AG08396 (cell line): Measurements from ENCODE around the gene CD6.

Experiments
- DNase-seq: peaks from one replicate; pipeline ENCODE4 v3.0.0; 2012; ENCODE audit warnings: low spot score, mixed read lengths

The CD6 gene

DNA sequence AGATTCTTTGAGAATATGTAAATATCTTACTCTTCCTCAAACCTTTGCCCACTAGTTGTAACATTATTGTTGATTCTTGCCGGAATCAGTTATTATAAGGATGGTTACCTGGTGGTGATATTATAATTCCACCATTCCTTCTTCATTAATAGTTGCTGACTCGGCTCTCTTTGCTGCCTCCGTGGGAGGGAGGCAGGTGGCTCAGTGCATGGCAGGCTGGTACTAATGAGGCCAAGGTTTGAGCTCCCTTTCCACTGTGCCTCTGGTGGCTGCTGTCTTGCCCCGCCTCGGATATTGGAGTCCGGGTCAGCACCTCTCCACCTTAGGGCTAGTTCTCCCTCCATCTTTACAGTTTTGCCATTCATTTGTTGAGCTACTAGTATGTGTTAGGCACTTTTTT is 12.7 kb downstream of the CD6 start:
- no peak for DNase-seq

GRCh38 chr11:60984636-60985035 is 13.2 kb downstream of the CD6 start:
- no peak for DNase-seq

- no peak for DNase-seq
Observed at GRCh38 chr11:60985501-60985900, 14.0 kb downstream of the CD6 start.

GRCh38 chr11:60985991-60986915 is 14.8 kb downstream of the CD6 start:
- peak; percentile 42 for DNase-seq

DNA sequence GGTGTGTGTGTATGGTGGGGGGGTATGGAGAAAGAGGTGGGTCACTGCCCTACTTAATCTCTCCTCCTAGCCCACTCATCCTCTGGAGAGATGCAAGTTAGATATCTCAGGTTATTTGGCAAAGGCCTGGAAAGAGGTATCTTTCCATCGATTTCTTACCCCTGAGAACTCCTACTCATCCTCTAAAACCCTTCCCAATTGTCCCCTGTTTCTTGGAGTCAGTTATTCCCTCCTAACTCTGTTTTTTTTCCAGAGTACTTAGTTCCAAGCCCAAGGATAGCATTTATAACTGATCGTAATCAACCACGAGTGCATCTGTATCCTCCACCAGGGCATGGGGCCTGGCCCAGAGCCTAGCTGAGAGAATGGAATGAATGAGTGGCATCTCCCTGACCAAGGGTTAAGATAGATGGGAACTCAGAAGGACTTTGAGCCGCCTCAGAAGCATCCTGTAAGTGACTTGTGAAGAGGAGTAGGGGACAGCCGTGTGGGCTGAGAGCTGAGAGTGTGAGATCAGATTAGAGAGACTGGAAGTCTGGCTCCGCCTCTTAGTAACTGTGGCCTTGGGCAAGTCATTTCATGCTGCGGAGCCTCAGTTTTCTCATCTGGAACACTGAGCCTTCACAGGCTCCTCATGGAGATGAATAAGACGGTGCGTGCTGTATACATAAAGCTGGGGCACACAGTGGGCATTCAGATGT is 16.2 kb downstream of the CD6 start:
- DNase-seq: no peak

DNA sequence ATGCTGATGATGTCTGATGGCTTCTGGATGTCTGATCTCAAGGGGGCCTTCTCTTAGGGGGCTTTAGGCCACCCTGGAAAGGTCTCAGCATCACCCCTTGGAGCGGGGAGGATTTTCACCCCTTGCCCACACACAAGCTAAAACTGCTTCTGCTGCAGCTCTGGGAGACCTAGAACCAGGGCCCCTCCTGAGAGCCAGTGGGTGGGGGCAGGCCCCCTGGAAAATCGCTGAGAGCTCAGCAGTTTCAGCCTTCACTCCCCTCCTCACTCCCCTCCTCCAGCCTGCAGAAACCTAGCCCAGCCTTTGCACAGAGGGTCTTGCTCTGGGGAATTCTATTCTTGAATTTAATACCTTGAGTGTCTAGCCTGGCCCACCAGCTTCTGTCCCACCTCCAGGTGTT is 17.2 kb downstream of the CD6 start:
- DNase-seq: no peak

GRCh38 chr11:60989093-60989650 is 17.7 kb downstream of the CD6 start:
- DNase-seq: no peak

GRCh38 chr11:60991457-60991856 is 20.0 kb downstream of the CD6 start:
- no peak for DNase-seq

DNA sequence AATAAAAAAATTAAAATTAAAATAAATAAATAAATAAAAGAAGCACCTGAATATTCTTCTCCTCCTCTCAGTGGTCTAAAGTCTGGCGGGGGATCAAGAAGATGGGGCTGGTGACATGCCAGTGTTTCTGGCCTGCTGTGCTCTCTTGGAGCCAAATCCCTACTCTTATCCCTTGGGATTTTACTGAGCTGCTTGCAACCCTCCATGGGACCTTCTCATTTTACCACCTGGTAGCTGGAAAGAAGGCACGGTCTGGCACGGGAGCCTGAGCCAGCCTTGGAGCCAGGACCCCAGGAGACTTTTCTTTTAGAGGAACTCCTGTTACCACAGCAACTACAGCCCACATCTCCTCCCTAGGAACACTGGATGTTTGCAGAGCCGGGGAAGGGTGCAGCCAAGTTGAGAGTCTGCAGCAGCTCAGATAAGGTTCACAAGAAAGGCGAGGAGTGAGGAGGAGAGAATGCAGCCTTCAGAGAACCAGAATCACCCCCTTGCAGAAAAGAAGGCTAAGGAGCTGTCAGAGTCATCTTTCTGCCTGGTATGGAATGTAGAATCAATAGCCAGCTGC is 21.4 kb downstream of the CD6 start:
- DNase-seq: no peak

DNA sequence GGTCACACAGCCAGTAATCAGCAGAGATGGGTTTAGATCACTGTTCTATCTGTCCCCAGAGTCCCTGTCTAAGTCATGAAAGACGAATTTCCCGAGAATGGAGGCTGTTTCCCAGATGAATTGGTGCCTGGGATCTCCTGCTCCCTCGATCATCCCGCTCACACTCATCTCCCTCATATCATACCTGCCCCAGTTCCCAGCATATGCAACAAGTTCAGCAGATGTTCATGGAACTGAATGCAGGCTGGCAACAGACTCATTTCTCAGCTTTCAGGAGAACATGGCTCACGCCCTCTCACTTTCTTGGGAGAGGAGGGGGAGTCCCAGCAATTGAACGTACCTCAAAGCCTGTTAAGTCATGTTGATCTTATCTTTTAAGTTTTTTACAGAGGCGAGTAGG is 22.1 kb downstream of the CD6 start:
- no peak for DNase-seq

GRCh38 chr11:60994541-60995080 is 23.1 kb downstream of the CD6 start:
- no peak for DNase-seq

- no peak for DNase-seq
Observed at GRCh38 chr11:60995798-60996197, 24.3 kb downstream of the CD6 start.

DNA sequence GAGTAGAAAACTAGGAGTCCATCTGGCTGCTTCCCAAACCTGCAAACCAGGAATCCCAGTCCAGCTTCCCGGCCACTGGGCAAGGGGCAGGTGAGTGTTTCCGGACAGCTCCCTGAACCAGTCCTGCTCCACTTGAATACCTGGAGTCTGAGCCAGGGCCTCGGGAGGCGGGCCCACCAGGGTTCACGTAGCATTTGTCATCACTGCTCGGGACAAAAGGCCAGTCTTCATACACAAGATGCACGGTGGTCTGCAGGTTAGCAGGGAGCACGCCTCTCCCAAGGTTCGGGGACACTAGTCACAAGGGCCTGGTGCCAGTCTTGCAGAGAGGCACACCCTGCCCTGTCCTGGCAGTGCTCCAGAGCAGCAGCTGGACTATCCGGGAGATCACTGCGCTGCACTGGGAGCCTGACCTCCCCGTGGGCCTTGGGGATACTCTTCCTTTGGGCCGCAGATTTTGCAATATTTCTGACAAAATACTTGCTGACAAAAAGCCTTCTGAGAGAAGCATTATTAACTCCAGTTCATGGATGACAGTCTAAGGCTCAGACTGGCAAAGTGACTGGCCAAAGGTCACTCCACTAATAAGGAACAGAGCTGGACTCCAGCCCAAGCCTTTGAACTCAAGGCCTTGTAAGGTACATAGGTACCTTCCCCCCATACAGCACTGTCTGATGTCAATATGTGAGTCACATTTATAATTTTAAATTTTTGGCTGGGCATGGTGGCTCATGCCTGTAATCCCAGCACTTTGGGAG is 25.1 kb downstream of the CD6 start:
- no peak for DNase-seq

- DNase-seq: no peak
Observed at GRCh38 chr11:61000426-61000825, 28.9 kb downstream of the CD6 start.

DNA sequence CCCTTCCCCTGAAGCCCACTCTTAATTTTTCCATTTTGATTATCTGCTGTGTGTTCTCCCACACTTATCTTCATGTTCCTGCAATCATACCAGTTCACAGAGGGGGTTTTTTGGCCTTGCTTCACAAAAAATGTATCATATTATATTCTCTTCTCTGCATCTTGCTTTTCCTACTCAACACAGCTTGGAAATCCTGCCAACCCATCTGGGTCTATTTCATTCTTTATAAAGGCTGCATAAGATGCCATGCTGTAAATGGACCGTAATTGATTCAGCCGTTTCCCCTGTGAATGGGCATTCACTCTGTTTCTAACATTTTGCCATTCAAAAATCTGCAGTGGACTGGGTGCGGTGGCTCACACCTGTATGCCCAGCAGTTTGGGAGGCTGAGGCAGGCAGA is 30.5 kb downstream of the CD6 start:
- no peak for DNase-seq

GRCh38 chr11:61002598-61002997 is 31.1 kb downstream of the CD6 start:
- no peak for DNase-seq

- no peak for DNase-seq
Observed at GRCh38 chr11:61004180-61004611, 32.7 kb downstream of the CD6 start.

DNA sequence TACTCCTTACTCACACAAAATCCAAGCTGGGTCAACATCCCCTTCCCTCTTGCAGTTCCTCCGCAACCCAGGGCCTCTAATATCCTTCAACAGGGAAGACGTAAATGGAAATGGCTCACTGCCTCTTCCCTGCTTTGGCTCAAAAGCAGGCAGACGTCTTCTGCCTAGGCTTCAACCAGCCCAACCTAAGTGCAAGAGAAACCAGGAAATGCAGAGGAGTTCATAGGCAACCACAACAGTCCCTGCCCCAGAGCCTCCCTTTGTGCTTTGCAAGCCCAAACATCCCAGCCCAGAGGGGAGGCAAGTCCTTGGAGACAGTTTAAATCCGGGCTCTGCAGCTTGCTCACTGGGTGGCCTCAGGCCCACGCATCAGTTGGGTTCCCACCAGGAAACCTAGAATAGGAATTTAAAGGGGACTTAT is 33.3 kb downstream of the CD6 start:
- DNase-seq: no peak

DNA sequence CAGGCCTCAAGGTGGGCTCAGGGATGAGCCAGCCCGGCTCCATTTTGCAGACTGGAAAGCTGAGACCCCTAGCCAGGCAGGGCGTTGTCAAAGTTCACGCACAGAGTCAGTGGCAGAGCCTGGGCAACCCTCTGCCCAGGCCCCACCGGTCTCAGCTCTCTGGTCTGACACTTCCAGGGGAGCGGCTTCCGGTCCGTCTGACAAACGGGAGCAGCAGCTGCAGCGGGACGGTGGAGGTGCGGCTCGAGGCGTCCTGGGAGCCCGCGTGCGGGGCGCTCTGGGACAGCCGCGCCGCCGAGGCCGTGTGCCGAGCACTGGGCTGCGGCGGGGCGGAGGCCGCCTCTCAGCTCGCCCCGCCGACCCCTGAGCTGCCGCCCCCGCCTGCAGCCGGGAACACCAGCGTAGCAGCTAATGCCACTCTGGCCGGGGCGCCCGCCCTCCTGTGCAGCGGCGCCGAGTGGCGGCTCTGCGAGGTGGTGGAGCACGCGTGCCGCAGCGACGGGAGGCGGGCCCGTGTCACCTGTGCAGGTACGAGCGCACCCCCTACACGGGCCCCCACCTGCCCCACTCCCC is 36.0 kb downstream of the CD6 start:
- no peak for DNase-seq

DNA sequence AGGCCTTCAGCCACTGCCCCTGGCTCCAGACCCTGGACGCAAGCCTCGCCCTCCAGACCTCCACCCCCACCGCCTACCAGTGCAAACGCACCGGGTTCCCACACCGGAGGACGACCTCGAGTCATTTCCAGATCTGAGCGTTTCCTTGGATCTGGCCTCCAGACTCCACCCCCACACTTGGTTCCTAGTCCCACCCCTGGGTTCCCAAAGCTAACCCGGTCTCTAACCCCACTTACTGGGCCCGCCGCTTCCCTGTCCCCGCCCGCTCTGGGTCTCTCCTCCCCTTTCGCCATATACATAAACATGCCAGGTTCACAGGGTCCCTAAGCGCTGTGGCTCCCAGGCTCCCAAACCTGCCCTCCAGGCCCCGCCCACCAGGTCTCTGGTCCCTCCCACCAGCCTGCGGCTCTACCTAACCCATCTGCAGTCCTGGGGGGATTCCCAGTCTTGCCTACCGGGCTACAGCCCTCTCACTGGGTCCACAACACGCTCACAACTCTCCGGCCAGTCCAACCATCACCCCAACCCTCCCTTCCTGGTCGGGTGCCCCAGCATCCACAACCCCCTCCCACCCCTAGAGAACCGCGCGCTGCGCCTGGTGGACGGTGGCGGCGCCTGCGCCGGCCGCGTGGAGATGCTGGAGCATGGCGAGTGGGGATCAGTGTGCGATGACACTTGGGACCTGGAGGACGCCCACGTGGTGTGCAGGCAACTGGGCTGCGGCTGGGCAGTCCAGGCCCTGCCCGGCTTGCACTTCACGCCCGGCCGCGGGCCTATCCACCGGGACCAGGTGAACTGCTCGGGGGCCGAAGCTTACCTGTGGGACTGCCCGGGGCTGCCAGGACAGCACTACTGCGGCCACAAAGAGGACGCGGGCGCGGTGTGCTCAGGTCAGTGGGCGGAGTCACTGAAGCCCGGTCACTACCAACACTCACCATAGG is 36.7 kb downstream of the CD6 start:
- DNase-seq: no peak
